Smooth muscle cell (in vitro differentiated cells): ENCODE data around the gene DGKE. TPM values are rescaled to one million over a fixed set of nuclear protein-coding genes. Genes with fewer than 3 reads are reported as not detected.

Source experiments
- DNase-seq: peaks from one replicate; lab custom pipeline; 2025; ENCODE audit not compliant: unreplicated experiment; lab: John Stamatoyannopoulos, UW
- H2AFZ ChIP-seq: fragments of 200-600 bp; sonication (generic); 2 replicates; pipeline ENCODE4 v1.6.0; 2016; ENCODE audit warnings: antibody characterized with exemption, low read depth, mild to moderate bottlenecking
- H3F3A ChIP-seq: fragments of 200-600 bp; sonication (generic); 2 replicates; pipeline ENCODE4 v1.6.0; 2017; ENCODE audit warnings: antibody characterized with exemption, low read depth
- H3K27ac ChIP-seq: fragments of 200-600 bp; sonication (generic); 2 replicates; pipeline ENCODE4 v1.5.1; 2016; ENCODE audit warnings: low read depth, mild to moderate bottlenecking
- H3K27me3 ChIP-seq: fragments of 200-600 bp; sonication (generic); 2 replicates; pipeline ENCODE4 v1.6.1; 2016; ENCODE audit warnings: low read depth, mild to moderate bottlenecking
- H3K36me3 ChIP-seq: fragments of 200-600 bp; sonication (generic); 2 replicates; pipeline ENCODE4 v1.5.1; 2016; ENCODE audit warnings: low read depth
- H3K4me1 ChIP-seq: fragments of 200-600 bp; sonication (generic); 2 replicates; pipeline ENCODE4 v1.5.1; 2016; ENCODE audit warnings: low read depth
- H3K4me2 ChIP-seq: fragments of 200-600 bp; sonication (generic); 2 replicates; pipeline ENCODE4 v1.6.0; 2016; ENCODE audit warnings: mild to moderate bottlenecking
- H3K4me3 ChIP-seq: fragments of 200-600 bp; sonication (generic); 2 replicates; pipeline ENCODE4 v1.5.1; 2016; ENCODE audit warnings: mild to moderate bottlenecking
- H3K79me2 ChIP-seq: fragments of 200-600 bp; sonication (generic); 2 replicates; pipeline ENCODE4 v1.6.0; 2016; ENCODE audit warnings: low read depth, mild to moderate bottlenecking
- H3K9ac ChIP-seq: fragments of 200-600 bp; sonication (generic); 2 replicates; pipeline ENCODE4 v1.6.0; 2016; ENCODE audit warnings: low read depth
- H3K9me3 ChIP-seq: fragments of 200-600 bp; sonication (generic); replicated peaks from 2 replicates; pipeline ENCODE4 v1.5.1; 2016; ENCODE audit warnings: low read depth
- H4K20me1 ChIP-seq: fragments of 200-600 bp; sonication (generic); 2 replicates; pipeline ENCODE4 v1.6.0; 2016; ENCODE audit warnings: low read depth
- CTCF ChIP-seq: fragments of 200-600 bp; sonication (generic); IDR thresholded peaks from 2 replicates; pipeline ENCODE4 v1.5.1; 2017; ENCODE audit warnings: borderline replicate concordance, mild to moderate bottlenecking, antibody characterized with exemption; ENCODE audit not compliant: insufficient read depth, poor library complexity, severe bottlenecking
- WGBS: methylation state at CpG from one replicate; pipeline ENCODE4 v1.1.7; 2016; ENCODE audit warnings: low lambda C conversion rate; 5-methylcytosine and 5-hydroxymethylcytosine counted together
- polyA plus RNA-seq: library from polyadenylated mRNA; unstranded; fragments of >200 nt; fragmentation: Nextera tagmentation; extraction: Ambion mirVana; gene quantifications from 2 replicates; pipeline ENCODE4 v1.2.1, GENCODE V29; 2016
- total RNA-seq: library from RNA; depleted of rRNA; stranded (reverse); fragments of >200 nt; gene quantifications from 2 replicates; pipeline ENCODE4 v1.2.3, GENCODE V29; 2014

DGKE gene
- total and polyA plus RNA-seq, 2 experiments from 2014 or later: 1.2 to 5.9 TPM

GRCh38 chr17:56824503-56824902 lies 9.4 kb upstream of the DGKE start:
- Histone ChIP-seq H3K4me1 (no peaks in the 10 kb centered on the region), H3F3A (no peaks in the 10 kb centered on the region), H2AFZ (no peak overlapping the region), H3K9me3 (no peaks in the 10 kb centered on the region), H3K27me3 (no peaks in the 10 kb centered on the region), H3K27ac (no peak overlapping the region), H4K20me1 (no peaks in the 10 kb centered on the region), H3K36me3 (no peaks in the 10 kb centered on the region), H3K4me3 (no peak overlapping the region), H3K79me2 (no peaks in the 10 kb centered on the region), H3K9ac (no peak overlapping the region), H3K4me2 (no peak overlapping the region)
- WGBS: 98% methylated on average over 1 of the region's 1 CpG
- no peak for TF ChIP-seq CTCF
- no peak for DNase-seq

- Histone ChIP-seq H3K79me2 (no peaks in the 10 kb centered on the region), H3F3A (no peaks in the 10 kb centered on the region), H3K4me3 (no peak overlapping the region), H4K20me1 (no peaks in the 10 kb centered on the region), H3K4me2 (no peak overlapping the region), H3K27ac (no peak overlapping the region), H3K36me3 (no peaks in the 10 kb centered on the region), H3K27me3 (no peaks in the 10 kb centered on the region), H3K4me1 (no peaks in the 10 kb centered on the region), H3K9ac (no peak overlapping the region), H3K9me3 (no peaks in the 10 kb centered on the region), H2AFZ (no peak overlapping the region)
- no peak for DNase-seq
- TF ChIP-seq CTCF: no peak
- 89% methylated on average over 4 of the region's 4 CpGs for WGBS
Observed at GRCh38 chr17:56826611-56827414, 7.1 kb upstream of the DGKE start.

- H3K4me1 ChIP-seq: peaks cover 14% of the 10 kb centered on the region
- 97% methylated on average over 7 of the region's 7 CpGs for WGBS
- no peak overlapping the region for H3K9ac ChIP-seq
- no peak overlapping the region for H3K4me3 ChIP-seq
- peaks cover 6% of the 10 kb centered on the region for H3F3A ChIP-seq
- TF ChIP-seq CTCF: no peak
- DNase-seq: no peak
- H3K36me3 ChIP-seq: no peaks in the 10 kb centered on the region
- no peak overlapping the region for H3K4me2 ChIP-seq
- H3K9me3 ChIP-seq: no peaks in the 10 kb centered on the region
- peaks cover 2% of the 10 kb centered on the region for H4K20me1 ChIP-seq
- no peak overlapping the region for H3K27ac ChIP-seq
- H3K27me3 ChIP-seq: peaks cover under 1% of the 10 kb centered on the region
- H2AFZ ChIP-seq: no peak overlapping the region
- H3K79me2 ChIP-seq: no peaks in the 10 kb centered on the region
Observed at GRCh38 chr17:56830726-56831368, 3.1 kb upstream of the DGKE start.
